A549 (cell line): ENCODE results near the gene DIP2C. TPM values are rescaled to one million over a fixed set of nuclear protein-coding genes. Genes with fewer than 3 reads are reported as not detected.

Experiments
- ATAC-seq, 2 experiments: fragments of 200-7000 bp in 1 of 2; fragments of >200 bp in 1 of 2; cut with Nextera tagmentation in 1 of 2; cut with Tn5 transposase in 1 of 2; 3 replicates each; pipeline versions ENCODE4 v1.8.0 to v1.9.1; 2018 to 2020; ENCODE audit warnings: mild to moderate bottlenecking in 1 of 2, moderate library complexity in 1 of 2
- CTCF ChIA-PET: fragments of 300-600 bp; sonication (Branson Sonifier 250); formaldehyde crosslinking; extraction: SDS; loops from one replicate; lab custom pipeline; 2021; ENCODE audit warnings: antibody characterized with exemption, inconsistent platforms; lab: Yijun Ruan, JAX
- POLR2A ChIA-PET: fragments of 350-600 bp; formaldehyde crosslinking; extraction: SDS; loops from one replicate; lab custom pipeline; 2021; ENCODE audit warnings: antibody characterized with exemption, inconsistent platforms; lab: Yijun Ruan, JAX
- DNase-seq, 2 experiments: peaks; one replicate each; pipeline versions ENCODE4 v3.0.0 to v3.0.0-alpha.2; 2011 to 2016; ENCODE audit warnings: low read depth in 1 of 2, low spot score in 1 of 2
- FAIRE-seq: peaks from 2 replicates; lab custom pipeline; 2011; peaks lifted over from hg19 to GRCh38; lab: Jason Lieb, UNC
- H3K27ac ChIP-seq, 2 experiments: fragments of >200 bp; sonication (Bioruptor Twin); formaldehyde crosslinking; 3 replicates each; pipeline ENCODE4 v1.5.1; 2016 to 2017
- H3K4me1 ChIP-seq: fragments of >200 bp; sonication (Bioruptor Twin); formaldehyde crosslinking; 3 replicates; pipeline ENCODE4 v1.6.1; 2016
- H3K4me2 ChIP-seq: fragments of >200 bp; sonication (Bioruptor Twin); formaldehyde crosslinking; 3 replicates; pipeline ENCODE4 v1.6.1; 2016
- H3K4me3 ChIP-seq: fragments of >200 bp; sonication (Bioruptor Twin); formaldehyde crosslinking; 3 replicates; pipeline ENCODE4 v1.5.1; 2016
- H3K9me3 ChIP-seq: fragments of >200 bp; sonication (Bioruptor Twin); formaldehyde crosslinking; 3 replicates; pipeline ENCODE4 v1.6.1; 2016
- ATOH8 ChIP-seq: fragments of 250-450 bp; sonication (Bioruptor Pico); IDR thresholded peaks from 2 replicates; pipeline ENCODE4 v1.5.0; 2020; ENCODE audit warnings: low read depth, mild to moderate bottlenecking, moderate library complexity
- BCL3 ChIP-seq: fragments of >200 bp; sonication (Bioruptor Twin); formaldehyde crosslinking; IDR thresholded peaks from 3 replicates; pipeline ENCODE4 v1.6.1; 2016
- CTCF ChIP-seq: fragments of >200 bp; sonication (Bioruptor Twin); formaldehyde crosslinking; IDR thresholded peaks from 3 replicates; pipeline ENCODE4 v1.5.1; 2016
- E2F6 ChIP-seq: IDR thresholded peaks from 2 replicates; pipeline ENCODE4 v1.6.1; 2012; ENCODE audit warnings: low read depth, borderline replicate concordance
- EP300 ChIP-seq, 2 experiments: fragments of >200 bp; sonication (Bioruptor Twin); formaldehyde crosslinking; IDR thresholded peaks; 2 replicates in 1 of 2; 3 replicates in 1 of 2; pipeline ENCODE4 v1.6.1; 2016 to 2017
- ESRRA ChIP-seq: fragments of 150-350 bp; IDR thresholded peaks from 2 replicates; pipeline ENCODE4 v1.6.1; 2014; ENCODE audit warnings: mild to moderate bottlenecking, low read length, borderline replicate concordance
- FOXS1 ChIP-seq: fragments of 250-450 bp; sonication (Bioruptor Pico); IDR thresholded peaks from 2 replicates; pipeline ENCODE4 v1.5.0; 2020; ENCODE audit warnings: mild to moderate bottlenecking, moderate library complexity
- HES2 ChIP-seq: fragments of >200 bp; sonication (Bioruptor Twin); formaldehyde crosslinking; IDR thresholded peaks from 2 replicates; pipeline ENCODE4 v1.6.1; 2016
- JUN ChIP-seq, 2 experiments: fragments of >200 bp; sonication (Bioruptor Twin); formaldehyde crosslinking; IDR thresholded peaks; 2 replicates in 1 of 2; 3 replicates in 1 of 2; pipeline ENCODE4 v1.6.1; 2016 to 2017
- JUNB ChIP-seq: fragments of >200 bp; sonication (Bioruptor Twin); formaldehyde crosslinking; IDR thresholded peaks from 2 replicates; pipeline ENCODE4 v1.6.1; 2016
- MAFK ChIP-seq: fragments of 450-650 bp; IDR thresholded peaks from 2 replicates; pipeline ENCODE4 v1.6.1; 2014; ENCODE audit not compliant: partially characterized antibody
- MYC ChIP-seq: IDR thresholded peaks from 2 replicates; pipeline ENCODE4 v1.6.1; 2012; ENCODE audit warnings: mild to moderate bottlenecking, inconsistent platforms, low read length, improper control_type of control experiment, borderline replicate concordance
- NFE2L2 ChIP-seq: fragments of 150-350 bp; conservative IDR thresholded peaks from 2 replicates; pipeline ENCODE4 v1.6.1; 2014; ENCODE audit warnings: low read length
- RARB ChIP-seq: fragments of 250-450 bp; sonication (Bioruptor Pico); IDR thresholded peaks from 2 replicates; pipeline ENCODE4 v1.8.0; 2021; ENCODE audit warnings: mild to moderate bottlenecking, moderate library complexity
- RCOR1 ChIP-seq: fragments of 150-350 bp; IDR thresholded peaks from 2 replicates; pipeline ENCODE4 v1.6.1; 2014; ENCODE audit warnings: antibody characterized with exemption, low read length, low read depth
- REST ChIP-seq: fragments of 200-600 bp; sonication (generic); IDR thresholded peaks from 2 replicates; pipeline ENCODE4 v1.6.1; 2016; ENCODE audit warnings: antibody characterized with exemption, mild to moderate bottlenecking, moderate library complexity
- RNF2 ChIP-seq: fragments of 200-600 bp; sonication (generic); IDR thresholded peaks from 2 replicates; pipeline ENCODE4 v1.6.1; 2016; ENCODE audit warnings: low read depth, mild to moderate bottlenecking, antibody characterized with exemption, moderate library complexity, borderline replicate concordance
- TFCP2L1 ChIP-seq: fragments of 250-450 bp; sonication (Bioruptor Pico); IDR thresholded peaks from 2 replicates; pipeline ENCODE4 v1.5.0; 2021; ENCODE audit warnings: mild to moderate bottlenecking
- ZC3H11A ChIP-seq: fragments of 450-650 bp; IDR thresholded peaks from 2 replicates; pipeline ENCODE4 v1.6.1; 2014; ENCODE audit warnings: antibody characterized with exemption, mild to moderate bottlenecking
- WGBS: methylation state at CpG from one replicate; pipeline ENCODE4 v1.1.6; 2017; ENCODE audit errors: missing lambda C conversion rate; 5-methylcytosine and 5-hydroxymethylcytosine counted together
- polyA plus RNA-seq, 4 experiments: library from polyadenylated mRNA; depleted of rRNA in 3 of 4; stranded (reverse); fragments of >200 nt; fragmentation: RNase III in 1 of 4; extraction: RNeasy Plus Mini Kit Qiagen cat#74134 plus additional on column Dnase treatment in 1 of 4; gene quantifications; 2 replicates in 3 of 4; 3 replicates in 1 of 4; pipeline ENCODE4 v1.2.3, GENCODE V29; 2011 to 2017

Gene DIP2C
- polyA plus RNA-seq, 2 of the 4 experiments (the other 2 are of a cell fraction) = 3.7 to 5.0 TPM

- CTCF ChIA-PET = no interaction called here
- H3K4me2 ChIP-seq = no peak overlapping the region
- WGBS = 95% methylated on average over 15 of the region's 17 CpGs
- FAIRE-seq = no peak
- no peak for TF ChIP-seq CTCF
- TF ChIP-seq JUN (IDR thresholded peaks at IDR 0.05) = no peak
- no peak for TF ChIP-seq ATOH8
- no peak for TF ChIP-seq TFCP2L1 (CRISPR knock-in tag)
- no peak for TF ChIP-seq EP300 (IDR thresholded peaks at IDR 0.05)
- no peak for TF ChIP-seq NFE2L2
- no peak for TF ChIP-seq MAFK
- TF ChIP-seq RNF2 = no peak
- no peak for TF ChIP-seq HES2
- TF ChIP-seq RARB (CRISPR knock-in tag) = no peak
- TF ChIP-seq ESRRA = no peak
- no peak for TF ChIP-seq FOXS1 (CRISPR knock-in tag)
- TF ChIP-seq MYC = no peak
- no peak for TF ChIP-seq JUNB
- TF ChIP-seq BCL3 = no peak
- H3K9me3 ChIP-seq = no peaks in the 10 kb centered on the region
- DNase-seq = no peak
- H3K4me3 ChIP-seq = no peak overlapping the region
- H3K27ac ChIP-seq = 0 out of 6 replicates have a peak overlapping the region, but pooled peaks of 1 of the 2 experiments have one; percentile 23
- H3K4me1 ChIP-seq = peaks cover 12% of the 10 kb centered on the region; the same call in 2 of the 3 replicates
- ATAC-seq = peak in 1 of 2 experiments; percentile 17; a peak in 2 of 6 replicates
- POLR2A ChIA-PET = no interaction called here
Measured at GRCh38 chr10:625333-625696, 64.2 kb downstream of the DIP2C start.

- CTCF ChIA-PET = no interaction called here
- POLR2A ChIA-PET = no interaction called here
- TF ChIP-seq ZC3H11A (no peak), ESRRA (no peak), HES2 (no peak), REST (no peak), RCOR1 (no peak), E2F6 (no peak), BCL3 (no peak)
- no peak overlapping the region for H3K4me3 ChIP-seq
- ATAC-seq (peak; percentile 44 to 70; a peak in 3 of 6 replicates), FAIRE-seq (no peak), DNase-seq (no peak)
- 80% methylated on average over 24 of the region's 35 CpGs for WGBS
- H3K27ac ChIP-seq = peak overlapping the region in 1 of 2 experiments; percentile 24; a peak in 1 of 6 replicates
- H3K9me3 ChIP-seq = no peaks in the 10 kb centered on the region
- H3K4me1 ChIP-seq = peaks cover 12% of the 10 kb centered on the region; the same call in 2 of the 3 replicates
- no peak overlapping the region for H3K4me2 ChIP-seq
Measured at GRCh38 chr10:624605-625332, 64.7 kb downstream of the DIP2C start.
